Measurements from ENCODE around the gene GALT.
A peak's percentile ranks its signal among the peaks of the same experiment; 100 is the strongest.

Gene GALT

GRCh38 chr9:34652602-34653000, 6.1 kb downstream of the GALT start:
- DNase-seq, result no peak

GRCh38 chr9:34653151-34654072, 6.9 kb downstream of the GALT start:
- no peak for DNase-seq

GRCh38 chr9:34654323-34655051, 8.0 kb downstream of the GALT start:
- DNase-seq, result no peak

GRCh38 chr9:34655394-34655793, 8.9 kb downstream of the GALT start:
- DNase-seq, result no peak

- DNase-seq, result no peak
Observed at GRCh38 chr9:34656992-34657391, 10.5 kb downstream of the GALT start.

- DNase-seq, result no peak
Observed at GRCh38 chr9:34658461-34658860, 12.0 kb downstream of the GALT start.

- DNase-seq, result no peak
Observed at GRCh38 chr9:34659592-34660253, 13.2 kb downstream of the GALT start.

- no peak for DNase-seq
Observed at GRCh38 chr9:34662526-34663302, 16.2 kb downstream of the GALT start, which contains the start of gene CCL27. CCL27 (minus strand) TSS chr9:34662657; CDS start chr9:34662633, 24 bp downstream.

- no peak for DNase-seq
Observed at GRCh38 chr9:34663303-34663605, 16.8 kb downstream of the GALT start.

GRCh38 chr9:34664281-34665066, 18.0 kb downstream of the GALT start:
- DNase-seq, result peak; percentile 46 to 49

GRCh38 chr9:34665067-34665380, 18.5 kb downstream of the GALT start:
- DNase-seq, result no peak

- peak; percentile 72 to 76 for DNase-seq
Observed at GRCh38 chr9:34665381-34666250, 19.1 kb downstream of the GALT start.

- DNase-seq, result no peak
Observed at GRCh38 chr9:34669809-34670562, 23.5 kb downstream of the GALT start.

- DNase-seq, result no peak
Observed at GRCh38 chr9:34671307-34671706, 24.8 kb downstream of the GALT start.

GRCh38 chr9:34674440-34674839, 28.0 kb downstream of the GALT start:
- no peak for DNase-seq

GRCh38 chr9:34675048-34675714, 28.7 kb downstream of the GALT start:
- DNase-seq, result peak; percentile 47 to 50

- DNase-seq, result no peak
Observed at GRCh38 chr9:34675869-34676268, 29.4 kb downstream of the GALT start.

- no peak for DNase-seq
Observed at GRCh38 chr9:34684145-34684544, 37.7 kb downstream of the GALT start.

- no peak for DNase-seq
Observed at GRCh38 chr9:34684816-34685215, 38.3 kb downstream of the GALT start.

- no peak for DNase-seq
Observed at GRCh38 chr9:34685591-34685990, 39.1 kb downstream of the GALT start.
